Right renal cortex interstitium (tissue), 3 donors: ENCODE data around the gene GDPD5. TPM values are rescaled to one million over a fixed set of nuclear protein-coding genes. Genes with fewer than 3 reads are reported as not detected.
"Not testable (repeated sequence)": the region's sequence is repeated elsewhere in the genome, so short reads cannot be mapped to it uniquely, and the experiment has no call there.

ENCODE experiments used
- DNase-seq, 3 donors: peaks; one replicate each; pipeline ENCODE4 v3.0.0-alpha.2; 2013; ENCODE audit warnings: low read depth in 3 of 3, low spot score in 2 of 3
- polyA plus RNA-seq, 3 donors: library from polyadenylated mRNA; unstranded; fragments of 120-200 nt; gene quantifications; one replicate each; pipeline ENCODE4 v1.2.1, GENCODE V29; 2013; ENCODE audit not compliant: insufficient read length in 3 of 3

Gene GDPD5
- polyA plus RNA-seq, 3 donors = 5.8 to 8.5 (median 6.9) TPM

DNA sequence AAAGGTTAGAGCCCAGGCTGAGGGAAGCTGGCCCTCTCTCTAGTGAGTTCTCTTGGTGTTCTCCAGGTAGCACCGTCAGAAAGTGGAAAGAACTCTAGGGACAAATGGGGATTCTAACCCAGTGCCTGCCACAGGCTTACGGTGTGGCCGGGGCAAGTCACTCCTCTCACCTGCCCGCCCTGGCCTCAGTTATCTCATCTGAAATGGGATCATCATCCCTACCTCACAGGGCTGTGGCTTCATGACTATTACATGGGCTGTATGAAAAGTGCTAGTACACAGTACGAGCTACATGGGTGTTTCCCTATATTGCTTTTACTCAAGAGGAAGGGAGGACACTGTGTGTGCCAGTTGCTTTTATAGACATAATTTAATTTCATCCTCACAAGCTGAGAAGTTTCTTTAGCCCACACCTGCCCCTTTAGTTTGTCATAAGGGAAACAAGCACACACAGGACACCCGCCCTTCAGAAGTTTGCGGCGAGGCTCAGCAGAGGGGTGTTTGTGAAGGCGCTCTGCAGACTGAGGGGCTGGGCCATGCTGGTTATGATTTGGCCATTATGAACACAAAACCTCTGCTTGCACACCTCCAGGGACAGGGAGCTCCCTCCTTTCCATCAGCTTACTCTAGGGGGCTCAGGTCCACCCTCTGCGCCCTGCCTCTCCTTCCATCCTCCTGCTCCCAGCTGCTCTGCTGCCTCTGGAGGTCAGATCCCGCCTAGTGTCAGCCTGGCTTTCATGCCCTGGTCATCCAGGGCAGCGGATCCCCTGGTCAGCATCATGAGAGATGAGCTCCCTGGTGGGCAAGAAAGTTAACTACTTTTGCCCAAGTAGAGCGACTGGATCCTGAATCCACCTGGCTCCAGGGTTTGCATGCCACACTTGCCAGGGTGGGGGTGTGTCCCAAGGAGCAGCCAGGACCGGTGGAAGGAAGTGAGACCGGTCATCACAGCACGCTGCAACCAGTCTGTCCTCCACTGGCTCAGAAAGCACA, 93.9 kb downstream of the GDPD5 start:
- DNase-seq = no peak

DNA sequence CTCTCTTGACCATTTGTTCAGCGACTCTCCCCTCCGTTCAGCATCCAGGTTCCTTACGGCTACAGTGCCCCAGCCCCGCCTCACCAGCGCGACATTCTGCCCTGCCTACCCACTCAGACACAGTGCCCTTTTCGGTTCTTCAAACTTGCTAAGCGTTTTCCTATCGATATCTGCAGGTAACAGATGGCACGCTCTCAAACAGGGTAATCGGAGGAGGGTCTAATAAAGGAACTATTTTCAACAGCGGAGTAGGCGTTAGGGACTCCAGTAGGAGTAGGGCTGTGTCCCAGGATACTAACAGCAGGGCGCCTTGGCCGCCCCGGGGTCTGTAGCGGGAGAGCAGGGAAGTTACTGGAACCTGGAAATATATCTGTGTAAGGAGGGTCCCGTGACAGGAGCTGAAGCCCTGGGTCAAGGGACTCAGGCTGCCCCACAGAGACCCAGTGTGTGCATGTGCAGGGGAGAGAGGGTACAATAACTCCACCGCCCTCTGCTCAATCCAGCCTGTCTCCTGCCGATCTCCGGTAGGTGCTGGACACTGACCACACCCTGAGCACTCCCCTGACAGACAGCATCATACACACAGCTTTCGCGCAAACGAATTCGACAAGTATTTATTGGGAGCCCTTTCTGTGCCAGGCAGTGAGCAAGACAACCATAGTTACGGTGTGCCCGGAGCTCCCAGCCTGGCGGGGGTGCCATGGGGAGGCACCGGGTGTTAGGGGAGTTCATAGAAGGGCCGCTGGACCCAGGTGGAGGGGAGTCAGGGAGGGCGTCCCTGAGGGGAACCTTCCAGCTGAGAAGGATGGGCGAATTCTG, 94.8 kb downstream of the GDPD5 start:
- no peak for DNase-seq

DNA sequence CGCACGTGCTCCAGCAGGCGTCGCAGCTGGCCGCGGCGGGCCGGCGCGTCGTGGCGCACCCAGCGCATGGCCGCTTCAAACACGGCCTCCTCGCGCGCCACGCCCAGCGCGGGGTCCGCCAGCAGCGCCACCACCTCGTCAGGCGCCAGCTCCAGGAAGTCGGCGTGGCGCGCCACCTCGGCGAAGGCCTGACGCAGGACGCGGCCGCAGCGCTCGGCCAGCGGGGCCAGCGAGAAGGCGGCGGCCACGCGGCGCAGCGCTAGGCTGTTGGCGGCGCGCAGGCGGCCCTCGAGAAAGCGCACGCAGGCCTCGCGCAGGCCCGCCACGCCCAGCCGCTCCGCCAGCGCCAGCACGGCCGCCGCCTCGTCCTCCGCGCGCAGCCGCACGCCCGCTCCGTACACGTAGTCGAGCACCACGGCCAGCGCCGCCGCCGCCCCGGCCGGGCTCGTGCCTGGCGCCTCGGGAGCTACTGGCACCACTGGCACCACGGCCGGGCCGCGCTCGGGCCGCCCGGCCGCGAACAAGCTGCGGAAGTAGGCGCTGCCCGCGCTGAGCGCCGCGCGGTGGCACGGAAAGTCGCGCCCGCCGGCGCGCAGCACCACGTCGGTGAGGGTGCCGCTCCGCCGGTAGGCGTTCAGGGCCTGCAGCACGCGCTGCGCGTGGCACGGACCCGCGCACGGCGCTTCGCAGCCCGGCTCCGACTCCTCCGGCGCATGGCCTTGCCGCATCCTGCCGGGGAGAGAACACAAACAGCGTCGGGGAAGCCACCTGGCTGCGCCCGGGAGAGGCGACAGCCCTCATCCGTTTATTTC, 95.6 kb downstream of the GDPD5 start:
- no peak for DNase-seq

DNA sequence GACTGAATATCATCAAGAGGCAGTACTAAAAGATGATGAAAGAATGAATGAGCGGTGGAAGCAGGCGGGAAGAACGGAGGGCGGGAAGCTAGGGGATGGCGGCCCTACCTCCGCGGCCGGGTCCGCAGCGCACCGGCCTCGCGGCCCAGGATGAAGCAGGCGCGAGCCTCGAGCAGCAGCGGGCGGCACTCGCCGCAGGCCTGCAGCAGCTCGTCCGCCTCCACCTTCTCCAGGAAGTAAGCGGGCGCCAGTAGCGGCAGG, 96.2 kb downstream of the GDPD5 start:
- DNase-seq = no peak

DNA sequence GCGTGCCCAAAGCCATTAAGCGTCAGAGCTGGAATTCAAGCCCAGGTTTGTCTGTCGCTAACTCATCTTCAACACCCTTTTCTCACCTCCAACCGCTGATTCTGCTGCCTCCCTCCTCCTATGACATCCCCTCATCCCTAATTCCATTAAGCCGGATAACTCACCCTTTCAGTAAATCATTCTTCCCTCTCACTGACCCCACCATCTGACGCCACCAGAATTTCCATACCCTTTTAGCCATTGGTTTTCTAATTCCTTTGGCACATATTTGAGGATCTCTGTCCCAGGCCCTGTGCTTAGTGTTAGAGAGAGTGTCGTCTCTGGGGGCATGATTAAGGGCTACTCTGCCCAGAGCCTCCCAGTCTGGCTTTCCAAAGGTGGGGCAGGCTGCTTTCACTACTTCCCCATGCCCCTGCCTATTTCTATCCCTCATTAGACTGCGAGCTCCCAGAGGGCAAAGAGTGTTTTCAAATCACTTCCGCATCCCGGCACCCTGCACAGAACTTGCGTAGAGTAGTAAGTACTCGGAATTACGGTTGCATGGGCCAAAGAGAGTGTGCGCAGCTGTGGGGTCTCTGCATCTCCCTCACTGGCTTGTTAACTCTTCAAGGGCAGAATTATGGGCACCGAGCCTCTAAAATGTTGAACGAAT, 96.6 kb downstream of the GDPD5 start:
- no peak for DNase-seq

DNA sequence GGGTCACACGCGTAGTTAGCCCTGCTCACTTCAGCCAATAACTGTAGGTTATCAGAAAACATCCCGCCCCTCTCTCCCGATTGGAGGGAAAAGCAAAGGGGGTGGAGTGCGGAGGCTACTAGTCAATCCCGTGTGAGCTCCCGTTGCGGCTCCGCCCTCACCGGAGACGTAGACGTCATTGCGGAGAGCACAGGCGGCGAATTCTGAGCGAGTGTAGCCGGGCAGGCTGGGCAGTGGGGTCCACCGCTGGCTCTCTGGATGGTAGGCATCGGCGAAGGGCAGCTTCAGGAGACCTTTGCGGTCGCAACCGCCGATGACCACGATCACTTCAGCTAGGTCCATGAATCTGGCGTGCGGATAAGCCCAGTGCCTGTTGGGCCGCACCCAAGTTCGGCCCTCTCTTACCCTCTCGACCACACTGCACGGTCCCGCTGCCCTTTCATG, 97.4 kb downstream of the GDPD5 start:
- DNase-seq = peak; percentile 73 to 84 (median 76)

DNA sequence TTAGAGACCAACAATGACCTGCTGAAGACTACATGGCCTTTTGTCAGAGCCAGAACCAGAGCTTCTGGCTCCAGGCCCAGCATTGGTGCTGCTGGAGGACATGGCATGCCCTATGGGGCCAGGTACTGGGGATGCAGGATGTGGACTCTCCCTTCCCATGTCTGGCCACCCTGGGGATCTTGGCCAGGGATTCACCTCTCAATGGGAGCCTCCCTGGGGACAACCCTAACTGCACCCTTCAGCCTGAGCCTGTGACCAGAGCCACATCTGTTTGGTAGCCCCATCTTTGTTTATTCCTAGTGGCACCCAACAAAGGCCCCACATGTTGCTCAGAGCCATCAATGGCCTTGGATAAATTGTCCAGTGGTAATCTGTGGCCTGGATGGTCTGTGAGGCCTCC, 98.6 kb downstream of the GDPD5 start:
- no peak for DNase-seq

DNA sequence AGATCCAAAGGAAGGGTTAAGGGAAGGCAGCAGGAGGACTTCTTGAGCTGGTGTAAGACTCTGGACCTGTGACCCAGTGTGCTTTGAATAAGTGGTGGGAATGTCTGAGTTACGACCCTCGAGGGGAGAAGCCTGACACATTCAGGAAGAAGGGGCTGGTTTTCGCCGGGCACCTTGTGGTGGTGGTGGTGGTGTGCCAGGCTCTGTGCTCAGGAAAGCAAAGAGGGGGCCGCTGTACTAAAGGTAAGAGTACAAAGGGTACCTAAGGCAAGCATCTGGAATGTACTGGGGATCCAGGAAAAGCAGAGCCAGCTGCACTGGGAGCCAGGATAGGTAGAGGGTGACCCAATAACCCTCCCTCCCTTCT, 99.0 kb downstream of the GDPD5 start:
- no peak for DNase-seq

DNA sequence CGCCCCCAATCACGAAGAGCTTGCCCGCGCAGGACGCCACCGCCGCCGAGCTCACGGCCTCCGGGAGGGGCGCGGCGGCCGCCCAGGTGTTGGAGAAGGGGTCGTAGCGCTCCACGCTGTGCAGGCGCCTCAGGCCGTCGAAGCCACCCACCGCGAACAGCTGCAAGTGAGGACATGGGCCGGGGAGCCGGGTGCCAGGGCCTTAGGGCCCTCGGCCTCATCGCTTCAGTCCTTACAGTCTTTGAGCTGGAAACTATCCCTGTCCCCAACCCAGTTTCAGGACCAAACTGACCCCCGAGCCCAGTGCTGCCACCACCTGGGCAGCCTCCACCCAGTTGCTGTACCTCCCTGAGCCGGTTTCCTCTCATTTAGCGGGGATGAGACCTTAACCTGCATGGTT, 100.3 kb downstream of the GDPD5 start:
- DNase-seq = no peak

DNA sequence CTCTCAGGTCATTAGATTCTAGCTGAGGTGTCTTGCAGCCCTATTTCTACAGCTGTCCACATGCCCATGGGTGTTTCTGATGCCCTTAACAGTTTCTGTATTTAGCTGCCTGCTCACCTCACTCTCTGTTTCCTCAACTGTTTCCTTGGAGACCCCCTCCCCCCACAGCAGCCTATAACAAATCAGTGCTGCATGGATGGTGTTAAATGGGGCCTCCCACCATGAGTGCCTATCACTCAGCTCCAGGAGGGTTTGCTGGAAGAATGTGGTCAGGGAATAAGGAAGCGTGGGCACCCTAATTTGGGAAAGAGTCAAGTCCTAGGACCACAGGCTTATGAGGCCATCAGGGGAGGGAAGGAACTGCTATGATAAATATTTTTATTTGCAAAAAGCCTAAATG, 101.3 kb downstream of the GDPD5 start:
- DNase-seq = no peak

DNA sequence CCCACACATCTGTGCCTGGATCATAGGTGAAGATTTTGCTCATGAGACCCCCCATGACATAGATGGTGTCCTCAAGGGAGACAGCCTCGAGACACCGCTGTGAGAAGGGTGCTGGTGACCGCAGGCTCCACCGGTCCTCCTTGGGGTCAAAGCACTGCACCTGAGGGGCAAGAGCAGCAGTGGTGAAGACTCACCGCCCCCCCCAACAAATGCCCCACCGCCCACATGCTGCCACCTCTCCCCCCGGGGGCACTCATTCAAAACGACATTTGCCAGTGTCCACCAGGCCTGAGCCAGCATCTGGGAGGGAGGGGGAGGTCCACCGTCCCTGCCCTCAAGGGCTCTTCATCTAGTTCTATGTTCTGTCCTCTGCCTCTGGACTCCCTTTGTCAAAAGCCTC, 102.0 kb downstream of the GDPD5 start:
- DNase-seq = no peak

DNA sequence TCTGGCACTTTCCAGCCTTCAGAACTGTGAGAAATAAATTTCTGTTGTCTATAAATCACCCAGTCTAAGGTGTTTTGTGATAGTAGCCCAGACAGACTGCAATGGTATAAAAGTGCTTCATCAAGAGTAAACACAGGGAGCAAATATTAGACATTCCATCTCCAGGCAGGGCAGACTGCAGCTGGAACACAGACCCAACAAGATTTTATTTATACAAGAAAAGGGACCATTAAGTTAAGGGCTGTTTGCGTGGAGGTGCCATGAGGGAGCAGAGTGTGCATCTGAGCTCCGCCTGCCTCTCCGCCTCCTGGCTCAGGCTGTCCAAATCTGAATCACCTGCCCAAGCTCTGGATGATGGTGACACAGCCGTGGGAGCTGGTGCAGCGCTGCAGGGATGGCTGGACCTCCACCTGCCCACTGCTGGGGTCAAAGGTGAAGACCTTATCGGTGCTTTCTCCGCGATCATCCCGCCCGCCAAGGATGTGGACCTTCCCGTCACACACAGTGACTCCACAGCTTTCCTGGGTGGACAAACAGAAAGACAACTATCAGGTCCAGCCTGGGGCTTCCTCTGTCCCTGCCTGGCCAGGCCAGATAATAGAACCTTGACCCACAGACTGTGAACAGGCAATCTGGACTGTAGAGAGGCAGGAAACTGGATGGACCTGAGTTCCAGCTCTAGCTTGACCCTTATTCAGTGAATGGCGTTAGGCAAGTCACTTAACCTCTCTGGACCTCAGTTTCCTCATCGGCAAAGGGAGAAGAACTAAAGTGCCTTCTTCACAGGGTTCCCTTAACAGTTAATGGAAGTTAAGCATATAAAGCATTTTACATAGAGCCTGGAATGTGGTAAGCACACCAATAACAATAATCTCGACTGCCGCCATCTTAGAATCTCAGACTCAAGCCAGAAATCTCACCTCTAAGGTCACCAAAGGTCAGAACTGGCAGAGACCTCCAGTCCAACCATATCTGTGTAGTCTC, 103.2 kb downstream of the GDPD5 start:
- DNase-seq = no peak

DNA sequence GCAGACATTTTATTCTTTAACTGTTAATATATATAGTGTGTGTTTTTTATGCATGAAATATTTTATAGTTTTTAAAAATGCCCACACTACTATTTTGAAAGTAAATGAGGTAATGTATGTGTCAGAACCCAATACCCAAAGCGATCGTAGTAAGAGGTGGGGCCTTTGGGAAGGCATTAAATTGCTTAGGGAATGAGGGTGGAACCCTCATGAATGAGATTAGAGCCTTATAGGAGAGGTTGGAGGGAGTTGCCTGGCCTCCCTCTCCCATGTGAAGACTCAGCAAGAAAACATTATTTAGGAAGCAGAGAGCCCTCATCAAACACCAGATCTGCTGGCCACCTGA, 103.9 kb downstream of the GDPD5 start:
- no peak for DNase-seq

DNA sequence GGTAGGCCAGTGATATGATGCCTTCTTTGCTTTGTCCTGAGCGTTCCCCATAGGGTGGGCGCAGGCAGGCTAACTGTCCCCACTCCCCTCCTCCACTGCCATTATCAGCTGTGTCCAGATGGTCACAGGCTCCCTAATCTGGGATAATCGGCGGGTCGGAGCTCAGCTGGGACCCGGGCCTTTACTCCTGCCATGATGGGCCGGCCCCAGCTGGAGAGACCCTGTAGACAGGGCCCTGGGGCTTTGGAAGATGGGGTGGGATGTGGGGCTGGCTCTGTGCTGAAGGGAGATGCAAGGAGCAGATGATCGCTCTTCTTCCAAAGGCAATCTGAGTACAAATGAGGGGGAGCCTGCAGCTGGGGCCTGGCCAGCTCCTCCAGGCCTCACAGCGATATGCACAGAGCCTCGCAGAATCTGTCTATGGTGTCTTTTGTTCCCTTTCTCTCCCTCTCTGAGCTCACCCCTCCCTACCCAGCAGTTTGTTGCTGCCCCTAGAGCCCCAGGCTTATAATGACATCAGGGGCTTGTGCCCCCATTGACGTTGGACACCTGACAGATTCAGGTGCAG, 104.6 kb downstream of the GDPD5 start:
- no peak for DNase-seq

DNA sequence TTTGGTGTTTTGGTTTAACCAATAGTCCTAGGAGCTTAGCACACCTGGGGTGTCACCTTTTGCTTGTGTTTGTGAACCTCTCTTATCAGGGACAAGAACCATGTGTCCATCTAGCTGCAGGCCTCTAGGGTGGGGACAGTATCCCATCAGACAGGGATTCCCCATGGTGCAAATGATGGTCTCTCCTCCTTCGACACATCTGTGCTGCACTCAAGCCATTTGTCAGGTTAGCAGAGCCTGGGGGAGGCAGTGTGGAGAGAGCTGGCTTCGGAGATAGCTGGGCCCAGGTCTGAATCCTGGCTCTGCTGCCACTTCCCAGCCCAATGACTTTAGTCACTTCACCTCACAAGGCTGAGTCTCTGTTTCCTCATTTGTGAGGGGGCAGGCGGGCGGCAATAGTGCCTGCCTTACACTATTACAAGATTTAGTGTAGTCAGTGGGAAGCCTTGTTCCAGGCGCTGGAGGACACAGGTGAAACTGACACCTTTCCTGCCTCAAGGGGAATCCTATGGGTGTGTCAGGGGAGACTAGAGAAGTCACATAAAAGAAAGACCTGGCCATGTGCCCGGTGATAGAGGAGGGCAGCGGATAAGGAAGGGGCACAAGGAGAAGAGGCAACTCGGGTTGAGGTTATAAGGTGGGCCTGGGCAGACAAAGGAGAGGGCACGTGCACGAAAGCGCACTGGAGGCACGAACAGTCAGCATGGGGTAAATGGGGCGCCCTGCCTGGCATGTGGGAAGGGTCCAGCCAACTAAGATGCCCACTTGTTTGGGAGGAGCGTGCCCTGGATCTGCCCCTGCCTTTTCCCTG, 105.3 kb downstream of the GDPD5 start:
- no peak for DNase-seq

DNA sequence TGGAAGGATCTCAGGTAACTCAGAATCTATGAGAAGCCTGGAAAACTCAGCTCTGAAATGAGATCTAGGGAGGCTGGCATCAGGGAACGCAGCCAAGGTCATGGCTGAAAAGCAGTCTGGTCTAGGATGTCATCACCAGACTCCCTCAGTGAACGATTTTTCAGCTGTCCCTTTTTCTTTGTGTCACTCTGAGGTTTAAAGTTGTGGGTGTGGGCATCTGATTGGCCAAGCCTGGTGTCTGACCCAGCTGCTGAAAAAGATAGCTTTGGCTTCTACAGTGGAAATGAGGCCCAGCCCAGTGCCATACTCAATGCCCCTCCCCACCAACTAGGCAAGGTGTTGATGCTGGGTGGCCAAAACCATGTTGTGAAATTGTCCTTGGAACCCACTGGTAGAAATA, 111.9 kb downstream of the GDPD5 start:
- no peak for DNase-seq

DNA sequence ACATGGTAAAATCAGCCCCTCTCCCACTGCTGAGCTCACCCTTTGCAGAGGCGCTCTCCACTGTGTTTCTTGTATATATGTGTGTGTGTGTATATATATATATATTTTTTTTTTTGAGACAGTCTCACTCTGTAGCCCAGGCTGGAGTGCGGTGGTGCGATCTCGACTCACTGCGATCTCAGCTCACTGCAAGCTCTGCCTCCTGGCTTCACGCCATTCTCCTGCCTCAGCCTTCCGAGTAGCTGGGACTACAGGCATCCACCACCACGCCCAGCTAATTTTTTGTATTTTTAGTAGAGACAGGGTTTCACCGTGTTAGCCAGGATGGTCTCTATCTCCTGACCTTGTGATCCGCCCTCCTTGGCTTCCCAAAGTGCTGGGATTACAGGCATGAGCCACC, 112.6 kb downstream of the GDPD5 start:
- not testable (repeated sequence) for DNase-seq

DNA sequence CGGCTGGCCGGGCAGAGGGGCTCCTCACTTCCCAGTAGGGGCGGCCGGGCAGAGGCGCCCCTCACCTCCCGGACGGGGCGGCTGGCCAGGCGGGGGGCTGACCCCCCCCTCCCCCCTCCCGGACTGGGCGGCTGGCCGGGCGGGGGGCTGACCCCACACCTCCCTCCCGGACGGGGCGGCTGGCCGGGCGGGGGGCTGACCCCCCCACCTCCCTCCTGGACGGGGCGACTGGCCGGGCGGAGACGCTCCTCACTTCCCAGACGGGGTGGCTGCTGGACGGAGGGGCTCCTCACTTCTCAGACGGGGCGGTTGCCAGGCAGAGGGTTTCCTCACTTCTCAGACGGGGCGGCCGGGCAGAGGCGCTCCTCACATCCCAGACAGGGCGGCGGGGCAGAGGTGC, 115.8 kb downstream of the GDPD5 start:
- DNase-seq = not testable (repeated sequence)

DNA sequence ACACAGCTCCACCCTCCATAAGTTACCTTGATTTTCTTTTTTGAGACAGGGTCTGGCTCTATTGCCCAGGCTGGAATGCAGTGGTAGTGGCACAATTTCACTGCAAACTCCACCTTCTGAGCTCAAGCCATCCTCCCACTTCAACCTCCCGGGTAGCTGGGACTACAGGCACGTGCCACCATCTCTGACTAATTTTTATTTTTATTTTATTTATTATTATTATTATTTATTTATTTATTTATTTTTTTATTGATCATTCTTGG, 116.9 kb downstream of the GDPD5 start:
- DNase-seq = no peak
